ENCODE data around the gene DISP3. TPM values are rescaled to one million over a fixed set of nuclear protein-coding genes. Genes with fewer than 3 reads are reported as not detected.

Gene DISP3
- total RNA-seq, 1 donor from 2014 or later = 0.12 TPM

DNA sequence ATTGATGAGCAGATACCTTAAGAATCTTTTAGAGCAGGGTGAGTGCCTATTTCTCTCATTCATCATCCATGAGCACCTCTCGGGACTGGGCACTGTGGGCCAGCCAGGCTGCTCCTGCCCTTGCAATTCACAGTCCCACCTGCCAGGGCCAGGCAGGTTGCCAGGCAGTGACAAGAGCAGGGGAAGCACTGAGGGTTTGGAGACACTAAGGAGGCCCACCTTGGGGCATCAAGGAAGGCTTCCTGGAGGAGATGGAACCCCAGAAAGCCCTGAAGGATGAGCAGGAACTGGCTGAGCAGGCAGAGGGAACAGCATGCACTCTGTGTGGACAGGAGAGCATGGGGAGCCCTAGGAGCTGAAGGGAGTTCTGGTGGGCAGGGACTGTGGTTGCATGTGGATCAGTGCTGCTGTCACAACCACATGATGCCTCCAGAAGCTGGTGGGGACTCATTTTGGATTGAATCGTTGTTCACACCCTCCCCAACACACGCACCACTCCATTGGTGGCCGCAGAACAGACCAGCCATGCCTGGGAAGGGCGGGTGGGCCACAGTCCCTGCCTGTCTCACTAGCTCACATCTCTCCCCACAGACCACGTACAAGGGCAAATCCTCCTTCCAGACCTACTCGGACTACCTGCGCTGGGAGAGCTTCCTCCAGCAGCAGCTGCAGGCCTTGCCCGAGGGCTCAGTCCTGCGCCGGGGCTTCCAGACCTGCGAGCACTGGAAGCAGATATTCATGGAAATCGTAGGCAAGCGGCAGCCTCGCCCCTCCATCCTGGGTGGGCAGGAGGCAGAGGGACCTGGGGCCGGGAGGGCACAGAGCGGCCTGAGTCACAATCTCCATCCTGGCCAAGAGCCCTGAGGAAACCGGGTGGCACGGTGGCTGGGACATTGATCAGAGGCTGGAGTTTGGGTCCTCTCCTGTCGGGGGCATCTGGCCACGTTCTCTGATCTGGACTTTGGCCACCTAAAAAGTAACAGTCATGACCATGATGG is 55.1 kb downstream of the DISP3 start:
- TF ChIP-seq, protein P1, sequence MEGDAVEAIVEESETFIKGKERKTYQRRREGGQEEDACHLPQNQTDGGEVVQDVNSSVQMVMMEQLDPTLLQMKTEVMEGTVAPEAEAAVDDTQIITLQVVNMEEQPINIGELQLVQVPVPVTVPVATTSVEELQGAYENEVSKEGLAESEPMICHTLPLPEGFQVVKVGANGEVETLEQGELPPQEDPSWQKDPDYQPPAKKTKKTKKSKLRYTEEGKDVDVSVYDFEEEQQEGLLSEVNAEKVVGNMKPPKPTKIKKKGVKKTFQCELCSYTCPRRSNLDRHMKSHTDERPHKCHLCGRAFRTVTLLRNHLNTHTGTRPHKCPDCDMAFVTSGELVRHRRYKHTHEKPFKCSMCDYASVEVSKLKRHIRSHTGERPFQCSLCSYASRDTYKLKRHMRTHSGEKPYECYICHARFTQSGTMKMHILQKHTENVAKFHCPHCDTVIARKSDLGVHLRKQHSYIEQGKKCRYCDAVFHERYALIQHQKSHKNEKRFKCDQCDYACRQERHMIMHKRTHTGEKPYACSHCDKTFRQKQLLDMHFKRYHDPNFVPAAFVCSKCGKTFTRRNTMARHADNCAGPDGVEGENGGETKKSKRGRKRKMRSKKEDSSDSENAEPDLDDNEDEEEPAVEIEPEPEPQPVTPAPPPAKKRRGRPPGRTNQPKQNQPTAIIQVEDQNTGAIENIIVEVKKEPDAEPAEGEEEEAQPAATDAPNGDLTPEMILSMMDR (IDR thresholded peaks at IDR 0.05) = no peak
- DNase-seq (no peak), ATAC-seq (no peak)
- H3K36me3 ChIP-seq = no peaks in the 10 kb centered on the region
- no peak overlapping the region for H3K27ac ChIP-seq
- intact Hi-C loops (cut with DNase I) = no loop called here
- H3K4me3 ChIP-seq = no peak overlapping the region
- no peaks in the 10 kb centered on the region for H3K9me3 ChIP-seq
- H3K4me1 ChIP-seq = no peaks in the 10 kb centered on the region
- peaks cover 10% of the 10 kb centered on the region for H3K27me3 ChIP-seq (ENCODE audit: low read depth)

GRCh38 chr1:11534846-11535245 is 55.9 kb downstream of the DISP3 start:
- DNase-seq (no peak), ATAC-seq (no peak)
- Histone ChIP-seq H3K27me3 (ENCODE audit: low read depth) (peaks cover 15% of the 10 kb centered on the region), H3K36me3 (no peaks in the 10 kb centered on the region), H3K9me3 (no peaks in the 10 kb centered on the region), H3K27ac (no peak overlapping the region), H3K4me1 (no peaks in the 10 kb centered on the region), H3K4me3 (no peak overlapping the region)
- TF ChIP-seq, protein P1 (IDR thresholded peaks at IDR 0.05) = no peak
- intact Hi-C loops (cut with DNase I) = no loop called here

- intact Hi-C loops (cut with DNase I) = no loop called here
- DNase-seq = no peak
- no peaks in the 10 kb centered on the region for H3K36me3 ChIP-seq
- peaks cover 18% of the 10 kb centered on the region for H3K27me3 ChIP-seq (ENCODE audit: low read depth)
- H3K4me1 ChIP-seq = no peaks in the 10 kb centered on the region
- no peak overlapping the region for H3K27ac ChIP-seq
- H3K4me3 ChIP-seq = no peak overlapping the region
- no peaks in the 10 kb centered on the region for H3K9me3 ChIP-seq
- TF ChIP-seq, protein P1 (IDR thresholded peaks at IDR 0.05) = no peak
- ATAC-seq = no peak
These were observed 56.4 kb downstream of the DISP3 start for GRCh38 chr1:11535316-11535715.

- no peak overlapping the region for H3K4me3 ChIP-seq
- intact Hi-C loops (cut with DNase I) = no loop called here
- H3K9me3 ChIP-seq = no peaks in the 10 kb centered on the region
- ATAC-seq = no peak
- H3K36me3 ChIP-seq = no peaks in the 10 kb centered on the region
- TF ChIP-seq, protein P1 (IDR thresholded peaks at IDR 0.05) = no peak
- DNase-seq = no peak
- no peaks in the 10 kb centered on the region for H3K4me1 ChIP-seq
- H3K27me3 ChIP-seq (ENCODE audit: low read depth) = peaks cover 18% of the 10 kb centered on the region
- no peak overlapping the region for H3K27ac ChIP-seq
These were observed 57.0 kb downstream of the DISP3 start for GRCh38 chr1:11535761-11536572.

GRCh38 chr1:11536573-11537379 is 57.8 kb downstream of the DISP3 start:
- H3K9me3 ChIP-seq = no peaks in the 10 kb centered on the region
- no peak overlapping the region for H3K4me3 ChIP-seq
- H3K36me3 ChIP-seq = no peaks in the 10 kb centered on the region
- DNase-seq = no peak
- no peaks in the 10 kb centered on the region for H3K4me1 ChIP-seq
- H3K27me3 ChIP-seq (ENCODE audit: low read depth) = peaks cover 18% of the 10 kb centered on the region
- TF ChIP-seq, protein P1 (IDR thresholded peaks at IDR 0.05) = no peak
- intact Hi-C loops (cut with DNase I) = no loop called here
- no peak for ATAC-seq
- H3K27ac ChIP-seq = no peak overlapping the region
